Upper lobe of left lung (tissue), 4 donors: ENCODE measurements around the gene RAB27B.

Experiments used
- CTCF ChIP-seq, 6 experiments: fragments of 450-650 bp in 4 of 6; fragments of 200-600 bp in 2 of 6; sonication (generic) in 2 of 6; IDR thresholded peaks; one replicate each; pipeline ENCODE4 v1.5.1; 2016 to 2019; ENCODE audit warnings: antibody characterized with exemption in 6 of 6
- POLR2A ChIP-seq, 4 donors: fragments of 450-650 bp; IDR thresholded peaks; one replicate each; pipeline ENCODE4 v1.5.1; 2016 to 2017; ENCODE audit warnings: antibody characterized with exemption in 4 of 4, mild to moderate bottlenecking in 2 of 4
- POLR2AphosphoS5 ChIP-seq, 2 donors: sonication (generic); formaldehyde crosslinking; IDR thresholded peaks; one replicate each; pipeline ENCODE4 v1.5.1; 2017; ENCODE audit warnings: antibody characterized with exemption in 2 of 2

- TF ChIP-seq CTCF (IDR thresholded peaks at IDR 0.05) (no peak), POLR2A (IDR thresholded peaks at IDR 0.05) (no peak), POLR2AphosphoS5 (IDR thresholded peaks at IDR 0.05) (no peak)
Measured at GRCh38 chr18:54790109-54790508, 38.2 kb upstream of the RAB27B start.
